HepG2 (cell line): ENCODE data around the gene SRXN1. TPM values are rescaled to one million over a fixed set of nuclear protein-coding genes. Genes with fewer than 3 reads are reported as not detected.
A peak's percentile ranks its signal among the peaks of the same experiment; 100 is the strongest.

ENCODE experiments used
- DNMT1 ChIP-seq: sonication (generic); formaldehyde crosslinking; IDR thresholded peaks from 2 replicates; pipeline ENCODE4 v1.5.1; 2020; ENCODE audit warnings: mild to moderate bottlenecking, missing genetic modification reagents
- HDAC2 ChIP-seq: sonication (generic); formaldehyde crosslinking; IDR thresholded peaks from 2 replicates; pipeline ENCODE4 v1.4.0; 2020; ENCODE audit warnings: missing genetic modification reagents
- IRF1 ChIP-seq: sonication (generic); formaldehyde crosslinking; IDR thresholded peaks from 2 replicates; pipeline ENCODE4 v1.4.0; 2020; ENCODE audit warnings: low read depth, mild to moderate bottlenecking, missing genetic modification reagents
- NCOA5 ChIP-seq: sonication (generic); formaldehyde crosslinking; IDR thresholded peaks from 2 replicates; pipeline ENCODE4 v1.4.0; 2020; ENCODE audit warnings: missing genetic modification reagents
- PAXIP1 ChIP-seq: sonication (generic); formaldehyde crosslinking; conservative IDR thresholded peaks from 2 replicates; pipeline ENCODE4 v1.4.0; 2020; ENCODE audit warnings: mild to moderate bottlenecking, missing genetic modification reagents, moderate library complexity
- POGZ ChIP-seq: sonication (generic); formaldehyde crosslinking; IDR thresholded peaks from 2 replicates; pipeline ENCODE4 v1.4.0; 2020; ENCODE audit warnings: mild to moderate bottlenecking, missing genetic modification reagents
- SRF ChIP-seq: IDR thresholded peaks from 2 replicates; pipeline ENCODE4 v1.6.1; 2011; ENCODE audit warnings: mild to moderate bottlenecking, low read depth, low read length, moderate library complexity
- ZBTB7A ChIP-seq: sonication (generic); formaldehyde crosslinking; IDR thresholded peaks from 2 replicates; pipeline ENCODE4 v1.8.0; 2022; ENCODE audit warnings: mild to moderate bottlenecking, missing genetic modification reagents
- ZNF451 ChIP-seq: sonication (generic); formaldehyde crosslinking; IDR thresholded peaks from 2 replicates; pipeline ENCODE4 v1.5.0; 2020; ENCODE audit warnings: mild to moderate bottlenecking, missing genetic modification reagents
- polyA plus RNA-seq, 8 experiments: library from polyadenylated mRNA; depleted of rRNA in 3 of 8; stranded (reverse) in 7 of 8; unstranded in 1 of 8; fragments of >200 nt; fragmentation: Illumina TruSeq in 4 of 8; extraction: Trizol in 4 of 8; gene quantifications; 2 replicates each; pipeline versions ENCODE4 v1.2.1 to v1.2.3, GENCODE V29; 2011 to 2016; ENCODE audit warnings: low read depth in 4 of 8, missing spikeins in 1 of 8, mixed read lengths in 1 of 8; ENCODE audit not compliant: insufficient read depth in 1 of 8
- total RNA-seq, 5 experiments: library from RNA; depleted of rRNA; stranded (reverse); fragments of >200 nt; fragmentation: Illumina TruSeq; extraction: Trizol; gene quantifications; 2 replicates each; pipeline ENCODE4 v1.2.3, GENCODE V29; 2016; ENCODE audit warnings: low read depth in 1 of 5

Gene SRXN1
- total and polyA plus RNA-seq, 2 of the 13 experiments (the other 11 are each of a cell fraction or from before 2014, with no cell fraction given): 29.9 to 87.7 TPM

- peak; percentile 61; the same call in 1 of the 2 replicates for TF ChIP-seq PAXIP1 (CRISPR knock-in tag)
- TF ChIP-seq POGZ: peak; percentile 59; the same call in 1 of the 2 replicates
- TF ChIP-seq IRF1 (CRISPR knock-in tag): no peak
- TF ChIP-seq DNMT1 (CRISPR knock-in tag): no peak
- TF ChIP-seq SRF: no peak
- peak; percentile 49; the same call in 1 of the 2 replicates for TF ChIP-seq HDAC2
- TF ChIP-seq ZBTB7A: peak; percentile 87
- TF ChIP-seq ZNF451 (CRISPR knock-in tag): no peak
- TF ChIP-seq NCOA5 (CRISPR knock-in tag): no peak
- TF ChIP-seq, all 625 proteins: peak for 203
Observed at GRCh38 chr20:653590-654416, 803 bp upstream of the SRXN1 start (continued).
